ENCODE measurements around the gene RAP2B. TPM values are rescaled to one million over a fixed set of nuclear protein-coding genes. Genes with fewer than 3 reads are reported as not detected.

RAP2B gene
- total RNA-seq, 1 donor from 2014 or later = 11.3 TPM

- no peaks in the 10 kb centered on the region for H3K36me3 Mint-ChIP-seq (ENCODE audit: insufficient read depth)
- H3K27ac Mint-ChIP-seq = no peak overlapping the region
- H3K9me3 Mint-ChIP-seq (ENCODE audit: low read depth) = peaks cover 4% of the 10 kb centered on the region
- H3K4me1 Mint-ChIP-seq (ENCODE audit: low read depth) = no peaks in the 10 kb centered on the region
- no peak for TF ChIP-seq CTCF (IDR thresholded peaks at IDR 0.05; ENCODE audit: unreplicated experiment)
- DNase-seq (ENCODE audit: low spot score, unreplicated experiment) = no peak
- no peaks in the 10 kb centered on the region for H3K27me3 Mint-ChIP-seq
- no peak overlapping the region for H3K4me3 Mint-ChIP-seq (ENCODE audit: low read depth)
Observed at GRCh38 chr3:153173758-153174516, 11.9 kb downstream of the RAP2B start.

DNA sequence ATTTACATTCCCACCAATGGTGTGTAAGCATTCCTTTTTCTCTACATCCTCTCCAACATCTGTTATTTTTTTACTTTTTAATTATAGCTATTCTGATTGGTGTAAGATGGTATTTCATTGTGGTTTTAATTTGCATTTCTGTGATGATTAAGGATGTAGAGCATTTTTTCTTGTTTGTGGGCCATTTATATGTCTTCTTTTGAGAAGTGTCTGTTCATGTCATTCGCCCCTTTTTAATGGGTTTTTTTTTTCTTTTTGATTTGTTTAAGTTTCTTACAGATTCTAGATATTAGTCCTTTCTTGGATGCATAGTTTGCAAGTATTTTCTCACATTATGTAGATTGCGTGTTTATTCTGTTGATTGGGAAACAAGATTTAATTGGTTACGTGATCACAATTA, 14.2 kb downstream of the RAP2B start:
- Mint-ChIP-seq H3K9me3 (ENCODE audit: low read depth) (peaks cover 4% of the 10 kb centered on the region), H3K4me1 (ENCODE audit: low read depth) (no peaks in the 10 kb centered on the region), H3K4me3 (ENCODE audit: low read depth) (no peak overlapping the region), H3K36me3 (ENCODE audit: insufficient read depth) (no peaks in the 10 kb centered on the region), H3K27me3 (no peaks in the 10 kb centered on the region), H3K27ac (no peak overlapping the region)
- no peak for DNase-seq (ENCODE audit: low spot score, unreplicated experiment)
- TF ChIP-seq CTCF (IDR thresholded peaks at IDR 0.05; ENCODE audit: unreplicated experiment) = no peak

- no peak overlapping the region for H3K27ac Mint-ChIP-seq
- no peak for TF ChIP-seq CTCF (IDR thresholded peaks at IDR 0.05; ENCODE audit: unreplicated experiment)
- no peak for DNase-seq (ENCODE audit: low spot score, unreplicated experiment)
- H3K4me3 Mint-ChIP-seq (ENCODE audit: low read depth) = no peak overlapping the region
- no peaks in the 10 kb centered on the region for H3K27me3 Mint-ChIP-seq
- peaks cover 4% of the 10 kb centered on the region for H3K9me3 Mint-ChIP-seq (ENCODE audit: low read depth)
- no peaks in the 10 kb centered on the region for H3K36me3 Mint-ChIP-seq (ENCODE audit: insufficient read depth)
- no peaks in the 10 kb centered on the region for H3K4me1 Mint-ChIP-seq (ENCODE audit: low read depth)
Observed at GRCh38 chr3:153180860-153181372, 18.9 kb downstream of the RAP2B start.

GRCh38 chr3:153182501-153183293, 20.7 kb downstream of the RAP2B start:
- Mint-ChIP-seq H3K36me3 (ENCODE audit: insufficient read depth) (no peaks in the 10 kb centered on the region), H3K4me3 (ENCODE audit: low read depth) (no peak overlapping the region), H3K4me1 (ENCODE audit: low read depth) (no peaks in the 10 kb centered on the region), H3K27ac (no peak overlapping the region), H3K9me3 (ENCODE audit: low read depth) (no peaks in the 10 kb centered on the region), H3K27me3 (no peaks in the 10 kb centered on the region)
- no peak for DNase-seq (ENCODE audit: low spot score, unreplicated experiment)
- TF ChIP-seq CTCF (IDR thresholded peaks at IDR 0.05; ENCODE audit: unreplicated experiment) = no peak

DNA sequence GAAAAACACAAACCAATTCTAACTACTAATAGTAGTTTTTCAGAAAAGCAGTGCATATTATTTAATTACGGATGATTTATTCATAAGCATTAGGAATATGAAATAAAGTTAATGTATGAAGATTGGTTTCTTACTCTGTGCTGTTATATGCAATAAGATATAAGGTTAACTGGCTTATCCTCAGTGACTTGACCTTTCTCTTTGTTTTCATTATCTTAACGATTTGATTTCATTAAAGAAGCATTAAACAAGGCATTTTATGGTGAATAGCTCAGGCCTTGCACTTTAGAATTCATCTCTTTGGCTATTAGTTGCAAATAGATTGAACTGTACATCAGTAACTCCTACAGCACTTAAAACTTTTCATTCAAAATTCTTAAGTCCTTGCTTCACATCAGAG, 28.9 kb downstream of the RAP2B start:
- Mint-ChIP-seq H3K36me3 (ENCODE audit: insufficient read depth) (no peaks in the 10 kb centered on the region), H3K4me3 (ENCODE audit: low read depth) (no peak overlapping the region), H3K4me1 (ENCODE audit: low read depth) (no peaks in the 10 kb centered on the region), H3K27me3 (no peaks in the 10 kb centered on the region), H3K9me3 (ENCODE audit: low read depth) (no peaks in the 10 kb centered on the region), H3K27ac (no peak overlapping the region)
- TF ChIP-seq CTCF (IDR thresholded peaks at IDR 0.05; ENCODE audit: unreplicated experiment) = no peak
- DNase-seq (ENCODE audit: low spot score, unreplicated experiment) = no peak

All from progenitor cell of endocrine pancreas (in vitro differentiated cells).